Jurkat, Clone E6-1 (cell line): ENCODE measurements around the gene HMOX1.
"Not testable (repeated sequence)": the region's sequence is repeated elsewhere in the genome, so short reads cannot be mapped to it uniquely, and the experiment has no call there.

ENCODE experiments used
- DNase-seq: peaks from one replicate; pipeline ENCODE4 v3.0.0-alpha.2; 2011; ENCODE audit warnings: low read depth, low spot score
- H3K4me3 ChIP-seq: 2 replicates; pipeline ENCODE4 v1.5.1; 2011; ENCODE audit warnings: mild to moderate bottlenecking, low read length, control low read depth, moderate library complexity

HMOX1 gene

DNA sequence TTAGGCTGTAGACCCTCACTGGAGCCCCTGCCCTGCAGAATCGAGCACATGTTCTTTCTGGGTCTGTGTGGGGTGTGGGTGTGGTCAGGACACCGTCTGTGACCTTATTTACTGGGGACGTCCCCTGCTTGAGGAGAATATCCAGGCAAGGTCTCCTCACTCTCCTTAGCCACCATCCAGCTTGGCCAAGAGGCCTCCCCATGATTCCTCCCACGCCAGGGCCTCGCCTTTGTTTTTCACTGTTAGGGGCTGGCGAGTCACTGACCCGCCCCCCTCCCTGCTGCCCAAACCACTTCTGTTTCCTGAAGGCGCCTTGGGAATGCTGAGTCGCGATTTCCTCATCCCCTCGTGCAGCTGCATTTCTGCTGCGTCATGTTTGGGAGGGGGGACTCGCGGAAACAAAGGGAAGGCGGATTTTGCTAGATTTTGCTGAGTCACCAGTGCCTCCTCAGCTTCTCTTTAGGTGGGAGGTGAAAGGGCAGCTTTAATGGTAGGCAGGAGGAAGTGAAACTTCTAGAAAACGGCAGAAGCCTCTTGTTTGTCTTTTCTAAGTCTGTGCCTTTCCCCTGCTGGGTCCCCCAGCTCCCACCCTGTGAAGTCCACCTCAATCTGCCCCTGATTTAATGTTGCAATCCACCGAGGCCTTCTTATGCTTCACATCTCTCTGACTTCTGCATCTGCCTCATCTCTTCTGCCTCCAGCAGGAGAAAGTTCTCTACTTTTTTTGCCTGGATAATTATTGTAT, 4.0 kb upstream of the HMOX1 start:
- peak; percentile 69 for DNase-seq
- H3K4me3 ChIP-seq: no peak overlapping the region

GRCh38 chr22:35377735-35378134, 3.2 kb upstream of the HMOX1 start:
- no peak for DNase-seq
- H3K4me3 ChIP-seq: no peak overlapping the region

GRCh38 chr22:35378621-35379020, 2.3 kb upstream of the HMOX1 start:
- DNase-seq: no peak
- no peak overlapping the region for H3K4me3 ChIP-seq

DNA sequence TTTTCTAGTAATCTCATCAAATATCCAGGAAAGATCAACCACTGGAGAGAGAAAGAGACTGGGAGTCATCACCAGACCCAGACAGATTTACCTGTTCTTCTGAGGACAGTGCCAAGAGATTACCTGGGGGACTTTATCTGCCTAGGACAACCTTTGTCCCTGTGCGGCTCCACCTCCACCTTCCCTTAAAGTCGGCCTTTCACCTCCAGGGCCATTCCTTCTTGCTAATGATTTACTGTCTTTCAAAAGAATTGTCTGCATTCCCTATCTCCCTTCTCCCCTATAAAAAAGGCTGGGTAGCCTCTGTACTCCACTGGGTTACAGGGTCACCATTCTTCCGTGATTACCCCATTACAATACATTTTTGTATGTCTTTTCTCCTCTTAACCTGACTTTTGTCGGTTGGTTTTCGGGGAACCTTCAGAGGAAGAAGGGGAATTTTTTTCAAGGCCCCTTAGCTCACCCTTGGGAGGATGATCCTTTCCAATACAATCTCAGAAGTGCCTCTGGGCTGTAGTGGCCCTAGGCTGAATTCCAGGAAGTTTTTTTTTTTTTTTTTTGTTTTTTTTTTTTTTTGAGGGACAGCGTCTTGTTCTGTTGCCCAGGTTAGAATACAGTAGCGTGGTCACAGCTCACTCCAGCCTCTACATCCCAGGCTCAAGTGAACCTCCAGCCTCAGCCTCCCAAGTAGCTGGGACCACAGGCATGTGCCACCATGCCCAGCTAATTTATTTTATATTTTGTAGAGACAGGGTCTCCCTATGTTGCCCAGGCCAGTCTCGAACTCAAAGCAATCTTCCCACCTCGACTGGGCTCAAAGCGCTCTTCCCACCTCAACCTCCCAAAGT, 1.5 kb upstream of the HMOX1 start:
- no peak overlapping the region for H3K4me3 ChIP-seq
- DNase-seq: no peak

GRCh38 chr22:35380013-35380412, 883 bp upstream of the HMOX1 start:
- H3K4me3 ChIP-seq: no peak overlapping the region
- no peak for DNase-seq

GRCh38 chr22:35381424-35382009, 621 bp downstream of the HMOX1 start:
- DNase-seq: no peak

GRCh38 chr22:35383679-35384071, 2.8 kb downstream of the HMOX1 start:
- DNase-seq: no peak
- no peak overlapping the region for H3K4me3 ChIP-seq

More at GRCh38 chr22:35381424-35382009, 621 bp downstream of the HMOX1 start:
- no peak overlapping the region for H3K4me3 ChIP-seq

GRCh38 chr22:35384527-35384926, 3.6 kb downstream of the HMOX1 start:
- DNase-seq: no peak

DNA sequence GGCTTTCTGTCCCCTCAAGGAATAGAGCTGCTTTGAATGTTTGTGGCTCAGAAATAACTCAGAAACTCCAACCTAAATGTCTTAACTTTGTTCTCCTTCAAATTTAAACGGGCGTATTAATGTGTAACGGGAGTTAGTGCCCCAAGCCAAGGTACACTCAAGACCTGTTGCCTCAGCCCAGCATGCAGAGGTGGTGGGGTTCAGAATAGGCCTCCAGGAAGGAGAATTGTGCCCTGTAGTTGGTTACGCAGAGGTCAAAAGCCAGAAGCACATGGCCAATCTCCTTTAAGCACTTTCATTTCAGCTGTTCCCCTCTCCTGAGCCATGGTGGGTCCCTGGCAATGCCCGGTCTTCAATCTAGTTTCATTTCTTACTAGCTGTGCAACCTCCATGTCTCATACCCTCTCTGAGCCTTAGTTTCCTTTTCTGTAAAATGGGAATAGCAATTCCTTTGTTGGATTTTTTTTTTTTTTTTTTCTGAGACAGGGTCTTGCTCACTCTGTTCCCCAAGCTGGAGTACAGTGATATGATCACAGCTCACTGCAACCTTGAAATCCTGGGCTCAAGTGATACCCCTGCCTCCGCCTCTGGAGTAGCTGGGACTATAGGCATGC, 4.2 kb downstream of the HMOX1 start:
- no peak for DNase-seq
- H3K4me3 ChIP-seq: no peak overlapping the region

More at GRCh38 chr22:35384527-35384926, 3.6 kb downstream of the HMOX1 start:
- H3K4me3 ChIP-seq: no peak overlapping the region

GRCh38 chr22:35386670-35387288, 5.9 kb downstream of the HMOX1 start:
- H3K4me3 ChIP-seq: no peak overlapping the region
- no peak for DNase-seq

DNA sequence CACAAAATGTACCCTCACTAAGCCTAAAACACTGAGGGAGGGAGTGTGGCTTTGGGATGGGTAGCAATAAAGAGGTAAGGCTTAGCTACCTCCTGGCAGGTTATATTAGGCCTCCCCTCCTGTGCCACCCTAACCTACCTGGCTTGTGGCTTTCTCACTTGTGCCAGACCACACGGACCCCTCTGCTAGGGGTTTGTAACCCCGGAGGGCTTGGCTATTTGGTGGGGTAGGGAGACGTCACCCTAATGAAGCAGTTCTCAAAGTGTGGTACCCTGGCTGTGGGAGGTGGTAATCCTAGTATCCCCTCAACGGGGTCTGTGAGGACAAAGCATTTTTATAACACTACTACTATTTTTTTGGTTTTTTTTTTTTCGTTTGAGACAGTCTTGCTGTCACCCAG, 10.0 kb downstream of the HMOX1 start:
- H3K4me3 ChIP-seq: no peak overlapping the region
- DNase-seq: no peak

DNA sequence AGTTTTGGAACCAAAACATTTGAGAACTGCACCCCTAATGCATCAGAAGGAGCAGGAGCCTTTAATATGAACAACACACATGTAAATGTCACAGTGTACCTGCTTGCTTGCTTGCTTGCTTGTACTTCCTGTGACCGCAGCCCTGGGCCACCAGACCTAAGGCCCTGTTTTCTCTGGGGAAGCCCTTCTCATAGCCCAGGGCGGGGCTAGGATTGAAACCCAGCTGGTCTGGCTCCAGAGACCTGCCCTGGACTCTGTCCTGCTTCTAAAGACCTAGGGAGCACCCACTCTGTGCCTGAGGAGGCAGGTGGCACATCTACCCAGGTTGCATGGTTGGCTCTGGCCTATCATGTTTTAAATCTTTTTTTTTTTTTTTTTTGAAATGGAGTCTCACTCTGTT, 11.5 kb downstream of the HMOX1 start:
- no peak overlapping the region for H3K4me3 ChIP-seq
- no peak for DNase-seq

DNA sequence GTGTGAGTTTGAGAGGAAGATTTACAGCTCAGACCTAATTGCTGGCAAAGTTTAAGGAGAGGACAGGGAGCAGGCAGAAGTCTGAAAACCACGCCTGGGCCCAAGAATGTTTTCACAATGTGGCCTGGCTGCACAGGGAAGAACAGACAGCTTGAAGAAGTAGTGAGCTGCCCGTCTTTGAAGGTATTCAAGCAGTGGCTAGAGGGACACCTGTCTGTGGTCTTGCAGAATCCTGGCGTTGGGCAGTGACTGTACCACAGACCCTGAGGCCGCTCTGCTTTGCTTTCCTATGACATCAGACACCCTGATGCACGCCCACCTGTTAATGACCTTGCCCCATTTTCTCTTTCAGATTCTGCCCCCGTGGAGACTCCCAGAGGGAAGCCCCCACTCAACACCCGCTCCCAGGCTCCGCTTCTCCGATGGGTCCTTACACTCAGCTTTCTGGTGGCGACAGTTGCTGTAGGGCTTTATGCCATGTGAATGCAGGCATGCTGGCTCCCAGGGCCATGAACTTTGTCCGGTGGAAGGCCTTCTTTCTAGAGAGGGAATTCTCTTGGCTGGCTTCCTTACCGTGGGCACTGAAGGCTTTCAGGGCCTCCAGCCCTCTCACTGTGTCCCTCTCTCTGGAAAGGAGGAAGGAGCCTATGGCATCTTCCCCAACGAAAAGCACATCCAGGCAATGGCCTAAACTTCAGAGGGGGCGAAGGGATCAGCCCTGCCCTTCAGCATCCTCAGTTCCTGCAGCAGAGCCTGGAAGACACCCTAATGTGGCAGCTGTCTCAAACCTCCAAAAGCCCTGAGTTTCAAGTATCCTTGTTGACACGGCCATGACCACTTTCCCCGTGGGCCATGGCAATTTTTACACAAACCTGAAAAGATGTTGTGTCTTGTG, 12.5 kb downstream of the HMOX1 start:
- DNase-seq: no peak

DNA sequence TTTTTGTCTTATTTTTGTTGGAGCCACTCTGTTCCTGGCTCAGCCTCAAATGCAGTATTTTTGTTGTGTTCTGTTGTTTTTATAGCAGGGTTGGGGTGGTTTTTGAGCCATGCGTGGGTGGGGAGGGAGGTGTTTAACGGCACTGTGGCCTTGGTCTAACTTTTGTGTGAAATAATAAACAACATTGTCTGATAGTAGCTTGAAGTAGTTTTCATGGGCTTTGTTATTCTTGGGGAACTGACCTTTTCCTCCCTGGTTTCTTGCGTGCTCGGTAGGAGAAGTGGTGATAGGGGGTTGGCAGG, 13.1 kb downstream of the HMOX1 start:
- no peak overlapping the region for H3K4me3 ChIP-seq
- no peak for DNase-seq

More for the DNA sequence above, 12.5 kb downstream of the HMOX1 start:
- no peak overlapping the region for H3K4me3 ChIP-seq

- no peak for DNase-seq
- H3K4me3 ChIP-seq: no peak overlapping the region
These were observed 14.1 kb downstream of the HMOX1 start for GRCh38 chr22:35394810-35395563.

- H3K4me3 ChIP-seq, DNase-seq: not testable (repeated sequence)
These were observed 15.7 kb downstream of the HMOX1 start for GRCh38 chr22:35396622-35397021.

DNA sequence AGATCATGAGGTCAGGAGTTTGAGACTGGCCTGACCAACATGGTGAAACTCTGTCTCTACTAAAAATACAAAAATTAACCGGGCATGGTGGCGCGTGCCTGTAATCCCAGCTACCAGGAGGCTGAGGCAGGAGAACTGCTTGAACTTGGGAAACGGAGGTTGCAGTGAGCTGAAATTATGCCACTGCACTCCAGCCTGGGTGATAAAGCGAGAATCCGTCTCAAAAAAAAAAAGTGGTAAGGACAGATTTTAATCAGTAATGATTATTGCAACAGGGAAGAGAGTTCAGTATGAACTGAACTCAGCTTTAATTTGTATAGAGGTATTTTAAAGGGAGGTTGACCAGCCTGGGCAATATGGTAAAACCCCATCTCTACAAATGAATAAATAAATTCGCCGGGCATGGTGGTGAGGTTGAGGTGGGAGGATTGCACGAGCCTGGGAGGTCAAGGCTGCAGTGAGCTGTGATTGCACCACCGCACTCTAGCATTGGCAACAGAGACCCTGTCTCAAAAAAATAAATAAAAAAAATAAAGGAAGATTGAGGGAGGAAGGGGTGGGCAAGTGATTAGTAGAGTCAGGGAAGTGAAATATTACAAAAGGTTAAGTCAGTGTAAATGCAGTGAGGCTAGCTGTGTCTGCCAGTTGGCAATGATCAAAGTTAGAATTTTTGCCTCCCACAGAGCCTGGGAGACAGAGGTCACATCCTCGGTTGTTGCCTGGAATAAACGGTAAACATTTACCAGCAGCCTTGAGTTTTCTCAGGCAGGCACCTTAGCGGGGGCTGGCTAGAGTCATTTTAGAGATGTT, 16.4 kb downstream of the HMOX1 start:
- DNase-seq: no peak
- no peak overlapping the region for H3K4me3 ChIP-seq
